HK-2 (cell line): ENCODE measurements around the gene NOS2.
"Not testable (repeated sequence)": the region's sequence is repeated elsewhere in the genome, so short reads cannot be mapped to it uniquely, and the experiment has no call there.

ENCODE experiments used
- DNase-seq: peaks from one replicate; pipeline ENCODE4 v3.0.0-alpha.2; 2018; ENCODE audit not compliant: unreplicated experiment

The NOS2 gene

DNA sequence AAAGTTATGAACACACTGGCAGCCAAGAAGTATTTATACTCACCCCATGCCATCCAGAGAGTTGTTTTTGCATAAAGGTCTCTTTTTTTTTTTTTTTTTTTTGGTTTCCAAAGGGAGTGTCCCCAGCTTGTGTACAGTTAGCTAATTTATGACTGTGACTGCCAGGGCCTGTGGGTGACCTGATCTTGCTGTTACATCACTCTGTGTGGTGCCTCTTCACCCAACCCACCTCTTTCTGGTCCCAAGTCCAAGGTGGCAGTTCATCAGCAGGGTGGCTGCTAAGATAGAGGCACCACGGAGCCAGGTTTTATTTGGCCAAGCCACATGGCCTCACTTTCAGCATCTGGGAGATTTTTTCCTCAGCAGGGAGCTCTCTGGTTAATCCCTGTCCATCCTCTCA is at the start of gene NOS2:
NOS2 (minus strand) TSS at position 8 of the 400 bp plus-strand sequence. CDS start 1,720 bp downstream, outside the sequence.
- DNase-seq = no peak

DNA sequence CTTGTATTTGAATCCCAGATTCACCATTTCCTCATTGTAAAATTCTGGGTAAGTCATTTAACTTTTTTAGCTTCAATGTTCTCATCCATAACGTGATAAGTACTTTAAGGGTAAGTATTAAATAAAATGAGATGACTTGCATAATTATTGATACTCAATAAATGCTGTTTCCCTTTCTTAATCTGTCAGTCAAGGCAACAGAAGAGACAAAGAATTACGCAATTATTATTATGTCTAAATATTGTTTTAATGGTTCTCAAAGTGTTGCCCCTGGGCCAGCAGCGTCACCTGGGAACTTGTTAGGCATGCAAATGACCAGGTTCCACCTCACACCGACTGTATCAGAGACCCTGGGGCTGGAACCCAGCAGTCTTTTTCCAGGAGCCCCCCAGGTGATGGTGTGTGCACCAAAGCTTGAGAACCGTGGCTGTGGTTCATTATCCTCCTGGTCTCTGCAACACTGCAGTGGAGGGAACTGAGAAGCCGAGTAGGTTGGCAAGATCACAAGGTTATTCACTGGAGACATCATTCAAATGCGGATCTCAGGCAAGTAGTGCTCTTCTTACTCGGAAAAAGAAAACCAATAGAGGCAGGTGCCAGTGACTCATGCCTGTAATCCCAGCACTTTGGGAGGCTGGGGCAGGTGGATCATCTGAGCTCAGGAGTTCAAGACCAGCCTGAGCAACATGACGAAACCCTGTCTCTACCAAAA is 49.3 kb upstream of the NOS2 start:
- no peak for DNase-seq

DNA sequence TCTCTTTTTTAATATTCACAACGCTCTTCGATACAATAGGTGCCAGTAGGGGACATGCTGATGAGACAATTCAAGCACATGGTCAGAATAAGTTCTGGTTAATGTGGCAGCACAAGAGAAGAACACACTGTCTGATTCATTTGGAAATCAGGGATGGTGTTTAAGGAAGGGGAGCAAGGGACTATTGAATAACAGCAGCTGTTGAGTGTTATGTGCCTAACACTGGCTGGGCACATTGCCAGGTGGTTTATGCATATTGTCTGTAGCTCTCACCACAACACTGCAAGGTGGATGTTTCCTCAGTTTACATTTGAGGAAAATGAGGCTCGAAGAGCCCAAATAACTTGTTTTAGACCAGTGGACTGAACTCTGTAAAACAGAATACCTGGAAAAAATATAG is 48.6 kb upstream of the NOS2 start:
- no peak for DNase-seq

DNA sequence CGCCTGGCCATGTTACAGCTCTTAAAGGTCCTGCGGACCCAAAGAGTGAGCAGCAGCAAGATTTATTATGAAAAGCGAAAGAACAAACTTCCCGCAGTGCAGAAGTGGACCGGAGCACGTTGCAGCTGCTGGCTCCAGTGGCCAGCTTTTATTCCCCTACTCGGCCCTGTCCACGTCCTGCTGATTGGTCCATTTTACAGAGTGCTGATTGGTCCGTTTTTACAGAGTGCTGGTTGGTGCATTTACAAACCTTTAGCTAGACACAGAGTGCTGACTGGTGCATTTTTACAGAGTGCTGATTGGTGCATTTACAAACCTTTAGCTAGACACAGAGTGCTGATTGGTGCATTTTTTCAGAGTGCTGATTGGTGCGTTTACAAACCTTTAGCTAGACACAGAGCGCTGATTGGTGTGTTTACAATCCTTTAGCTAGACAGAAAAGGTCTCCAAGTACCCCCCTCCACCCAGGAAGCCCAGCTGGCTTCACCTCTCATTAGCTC is 46.5 kb upstream of the NOS2 start:
- not testable (repeated sequence) for DNase-seq

DNA sequence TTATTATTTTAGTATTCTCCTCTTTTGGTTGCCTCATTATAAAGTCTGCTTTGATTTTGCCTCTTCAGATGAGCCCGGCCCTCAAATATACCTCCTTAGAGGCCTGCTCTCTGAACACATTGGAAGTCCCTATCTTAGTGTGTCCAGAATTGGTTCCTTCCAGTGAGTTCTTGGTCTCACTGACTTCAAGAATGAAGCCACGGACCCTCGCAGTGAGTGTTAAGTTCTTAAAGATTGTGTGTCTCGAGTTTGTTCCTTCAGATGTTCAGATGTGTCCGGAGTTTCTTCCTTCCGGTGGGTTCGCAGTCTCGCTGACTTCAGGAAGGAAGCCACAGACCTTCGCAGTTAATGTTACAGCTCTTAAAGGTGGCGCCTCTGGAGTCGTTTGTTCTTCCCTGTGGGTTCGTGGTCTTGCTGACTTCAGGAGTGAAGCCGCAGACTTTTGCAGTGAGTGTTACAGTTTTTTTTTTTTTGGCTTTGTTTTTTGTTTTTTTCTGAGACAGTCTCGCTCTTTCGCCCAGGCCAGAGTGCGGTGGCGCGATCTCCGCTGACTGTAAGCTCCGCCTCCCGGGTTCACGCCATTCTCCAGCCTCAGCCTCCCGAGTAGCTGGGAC is 45.8 kb upstream of the NOS2 start:
- DNase-seq = no peak

DNA sequence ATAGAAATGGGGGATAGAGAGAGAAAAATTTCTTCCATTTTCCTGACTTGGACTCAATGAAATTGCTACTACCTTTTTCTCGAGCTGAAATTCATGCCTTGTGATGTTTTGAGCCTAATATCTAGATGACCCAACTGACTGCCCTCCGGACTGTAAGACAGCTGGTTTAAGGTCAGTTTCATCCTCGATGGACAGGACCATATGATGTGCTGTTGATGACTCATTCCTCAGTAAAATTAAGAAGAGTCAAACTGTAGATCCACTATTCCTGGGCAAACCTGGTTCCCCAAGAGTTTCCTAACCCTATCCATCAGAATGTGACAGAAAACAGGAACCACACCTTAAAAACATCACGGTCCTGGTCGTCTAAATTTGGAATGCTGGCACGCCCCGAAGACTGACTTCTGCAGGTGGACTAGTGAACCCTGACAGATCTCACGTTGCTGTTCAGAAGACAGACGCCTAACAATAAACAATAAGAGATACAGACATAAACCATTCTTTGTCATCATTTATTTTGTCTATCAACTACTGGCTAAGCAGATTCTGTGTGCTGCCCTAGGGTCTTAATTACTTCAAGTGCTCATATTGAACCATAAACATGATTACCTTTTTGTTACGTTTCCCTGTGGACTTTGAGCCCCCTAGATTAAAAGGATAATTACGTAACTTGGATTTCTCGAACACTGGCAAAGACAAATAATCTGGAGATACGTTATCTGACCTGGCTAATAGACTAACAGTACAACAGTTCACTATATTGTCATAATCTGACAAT is 45.1 kb upstream of the NOS2 start:
- DNase-seq = no peak

DNA sequence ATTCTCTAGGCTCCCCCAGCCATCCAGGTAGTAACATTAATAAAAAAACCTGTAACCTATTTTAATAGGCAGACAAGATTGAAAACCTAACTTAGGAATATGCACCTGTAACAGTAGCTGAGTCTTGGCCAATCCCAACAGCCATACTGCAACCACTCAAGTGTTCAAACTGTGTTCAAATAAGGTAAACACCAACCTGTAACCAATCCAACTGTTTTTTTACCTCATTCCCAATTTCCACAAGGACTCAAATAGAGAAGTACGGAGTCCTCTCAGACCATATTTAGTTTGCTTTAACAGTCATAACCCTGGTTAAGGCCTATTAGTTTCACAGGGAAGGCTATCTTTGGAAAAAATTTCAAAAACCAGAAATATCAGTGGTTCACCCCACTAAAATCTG is 40.4 kb upstream of the NOS2 start:
- no peak for DNase-seq

DNA sequence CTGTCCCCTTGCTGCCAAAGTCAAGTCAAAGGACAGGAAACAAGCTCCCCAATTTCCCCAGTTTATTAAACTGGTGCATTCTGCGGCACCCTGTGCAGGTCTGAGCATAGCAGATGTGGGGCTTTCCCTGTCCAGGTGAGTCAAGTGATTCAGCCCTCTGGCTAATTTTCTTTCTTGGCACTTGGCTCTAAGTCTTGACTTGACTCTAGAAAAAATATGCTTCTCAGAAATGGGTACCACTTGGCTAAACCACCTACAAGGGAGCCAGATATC is 40.0 kb upstream of the NOS2 start:
- not testable (repeated sequence) for DNase-seq

DNA sequence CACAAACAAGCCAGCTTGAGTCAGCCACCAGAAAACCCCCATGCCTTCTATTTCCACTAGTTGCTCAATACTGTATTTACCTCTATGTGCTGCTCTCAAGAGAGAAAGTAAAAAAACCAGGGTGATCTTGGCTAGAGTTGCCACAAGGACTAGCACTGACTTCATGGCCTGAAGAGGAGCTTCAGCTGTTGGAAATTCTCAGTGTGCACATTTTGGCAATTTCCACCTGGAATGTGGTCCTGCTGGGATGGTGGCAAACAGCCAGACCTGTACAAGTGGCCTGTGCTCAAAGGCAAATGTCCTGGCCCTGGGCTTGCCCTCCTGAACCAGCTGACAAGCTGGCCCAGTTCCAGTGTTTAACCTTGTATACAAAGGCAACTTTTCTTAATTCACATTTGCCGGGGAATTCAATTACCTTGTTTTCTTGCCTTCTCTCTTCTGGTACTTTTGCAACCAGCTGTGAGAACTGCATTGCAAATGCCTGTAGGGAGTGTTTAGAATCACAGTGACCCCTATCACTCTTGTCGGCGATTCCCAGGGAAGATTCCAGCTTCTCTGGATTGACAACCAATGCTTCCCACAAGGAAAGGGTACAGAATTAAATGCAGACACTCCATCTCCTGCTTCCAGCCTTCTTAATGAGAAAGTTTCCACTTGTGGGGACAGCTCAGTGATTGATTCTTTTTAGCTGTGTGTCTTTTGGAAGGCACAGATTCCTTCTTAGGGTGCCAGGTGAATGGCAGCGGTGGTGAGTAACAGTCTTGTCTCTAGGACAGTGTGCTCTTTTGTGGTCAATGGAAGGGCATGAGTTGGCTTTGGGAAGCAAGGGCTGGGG is 39.5 kb upstream of the NOS2 start:
- DNase-seq = not testable (repeated sequence)

DNA sequence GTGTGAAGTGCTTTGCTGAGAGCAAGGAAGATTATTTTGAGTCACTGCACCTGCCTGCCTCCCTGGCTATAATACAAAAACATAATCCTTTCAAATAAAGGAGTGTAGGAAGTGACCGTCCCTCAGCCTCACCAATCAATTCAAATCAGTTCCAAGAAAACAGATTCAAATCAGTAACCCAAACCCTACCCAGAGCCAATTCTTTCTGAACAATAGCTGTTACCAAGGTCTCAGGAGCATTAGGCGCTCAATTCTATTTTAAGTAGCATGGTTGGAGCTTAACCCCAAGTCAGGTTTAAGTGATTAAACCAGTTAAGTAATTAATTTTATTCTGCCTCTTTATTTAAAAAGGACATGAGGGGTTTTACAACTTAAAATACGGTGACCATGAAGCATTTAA is 38.3 kb upstream of the NOS2 start:
- DNase-seq = not testable (repeated sequence)

DNA sequence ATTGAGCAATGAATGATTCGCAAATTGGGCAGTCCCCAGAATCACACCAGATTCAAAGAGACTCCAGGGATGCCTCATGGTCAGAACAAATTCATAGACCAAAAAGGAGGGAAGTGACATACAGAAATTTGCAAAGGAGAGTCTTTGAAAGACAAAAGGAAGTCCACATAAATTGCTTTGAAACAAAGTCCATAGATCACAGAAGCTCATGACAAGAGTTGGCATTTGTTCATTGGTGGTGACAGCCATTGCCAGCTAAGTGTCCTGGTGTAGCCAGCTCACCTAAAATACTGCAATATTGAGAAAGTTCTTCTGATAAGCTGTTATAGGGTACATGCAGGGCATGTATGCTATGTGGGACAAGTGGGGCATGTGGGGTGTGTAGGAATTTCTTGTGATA is 37.4 kb upstream of the NOS2 start:
- not testable (repeated sequence) for DNase-seq

DNA sequence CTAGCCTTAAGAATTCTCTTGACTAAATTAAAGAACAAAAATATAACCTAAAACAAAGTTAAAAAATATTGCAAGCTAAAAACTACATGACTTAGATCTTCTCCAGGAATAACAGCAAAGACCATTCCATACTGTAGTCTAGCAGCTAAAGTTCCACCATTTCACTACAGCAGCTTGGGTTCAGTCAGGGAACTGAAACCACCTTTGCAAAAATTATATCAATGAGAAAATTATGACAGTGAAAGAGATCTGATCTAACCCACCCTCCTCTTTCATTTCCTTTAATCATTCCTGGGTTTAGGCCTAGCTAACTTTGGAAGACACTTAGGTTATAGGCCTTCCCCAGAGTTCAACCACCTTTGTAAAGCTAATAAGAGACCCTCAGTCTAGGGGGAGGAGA is 36.3 kb upstream of the NOS2 start:
- no peak for DNase-seq

DNA sequence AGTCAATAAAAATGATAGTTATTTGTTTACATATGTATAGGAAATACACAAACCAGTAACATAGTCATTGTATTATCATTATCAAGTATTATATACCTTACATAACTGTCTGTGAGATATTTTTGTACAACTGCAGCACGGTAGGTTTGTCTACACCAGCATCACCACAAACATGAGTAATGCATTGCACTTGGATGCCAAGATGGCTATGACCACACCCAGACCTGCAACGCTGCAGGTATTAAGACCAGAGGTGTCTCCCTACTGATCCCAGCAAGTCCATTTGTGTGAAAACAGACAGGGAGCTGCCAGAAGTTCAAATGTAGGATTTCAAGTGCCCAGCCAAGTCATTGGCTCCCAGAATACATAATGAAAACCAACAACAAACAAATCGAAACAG is 34.2 kb upstream of the NOS2 start:
- DNase-seq = no peak

DNA sequence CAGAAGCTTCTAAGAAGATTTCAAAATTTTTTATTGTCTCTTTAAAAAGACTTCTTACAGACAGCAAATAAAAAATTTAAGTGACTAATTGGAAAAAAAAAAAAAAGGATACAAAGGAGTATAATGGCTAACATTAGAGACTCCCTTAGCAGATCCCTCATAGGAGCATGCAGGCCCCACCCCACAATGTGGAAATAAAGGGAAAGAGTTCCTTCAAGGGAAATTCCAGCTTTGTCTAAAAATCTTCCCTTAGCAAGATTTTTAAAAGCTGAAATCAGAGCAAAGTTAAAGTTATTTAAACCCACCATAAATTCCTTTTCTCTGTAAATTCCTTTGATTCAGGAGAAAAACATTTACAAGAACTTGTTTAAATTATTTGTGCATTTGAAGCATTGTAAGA is 32.5 kb upstream of the NOS2 start:
- no peak for DNase-seq

DNA sequence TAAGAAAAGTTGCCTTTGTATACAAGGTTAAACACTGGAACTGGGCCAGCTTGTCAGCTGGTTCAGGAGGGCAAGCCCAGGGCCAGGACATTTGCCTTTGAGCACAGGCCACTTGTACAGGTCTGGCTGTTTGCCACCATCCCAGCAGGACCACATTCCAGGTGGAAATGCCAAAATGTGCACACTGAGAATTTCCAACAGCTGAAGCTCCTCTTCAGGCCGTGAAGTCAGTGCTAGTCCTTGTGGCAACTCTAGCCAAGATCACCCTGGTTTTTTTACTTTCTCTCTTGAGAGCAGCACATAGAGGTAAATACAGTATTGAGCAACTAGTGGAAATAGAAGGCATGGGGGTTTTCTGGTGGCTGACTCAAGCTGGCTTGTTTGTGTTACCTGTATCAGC is 29.6 kb upstream of the NOS2 start:
- not testable (repeated sequence) for DNase-seq

DNA sequence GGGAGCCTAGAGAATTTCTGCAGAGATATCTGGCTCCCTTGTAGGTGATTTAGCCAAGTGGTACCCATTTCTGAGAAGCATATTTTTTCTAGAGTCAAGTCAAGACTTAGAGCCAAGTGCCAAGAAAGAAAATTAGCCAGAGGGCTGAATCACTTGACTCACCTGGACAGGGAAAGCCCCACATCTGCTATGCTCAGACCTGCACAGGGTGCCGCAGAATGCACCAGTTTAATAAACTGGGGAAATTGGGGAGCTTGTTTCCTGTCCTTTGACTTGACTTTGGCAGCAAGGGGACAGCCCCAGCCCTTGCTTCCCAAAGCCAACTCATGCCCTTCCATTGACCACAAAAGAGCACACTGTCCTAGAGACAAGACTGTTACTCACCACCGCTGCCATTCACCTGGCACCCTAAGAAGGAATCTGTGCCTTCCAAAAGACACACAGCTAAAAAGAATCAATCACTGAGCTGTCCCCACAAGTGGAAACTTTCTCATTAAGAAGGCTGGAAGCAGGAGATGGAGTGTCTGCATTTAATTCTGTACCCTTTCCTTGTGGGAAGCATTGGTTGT is 28.9 kb upstream of the NOS2 start:
- not testable (repeated sequence) for DNase-seq

DNA sequence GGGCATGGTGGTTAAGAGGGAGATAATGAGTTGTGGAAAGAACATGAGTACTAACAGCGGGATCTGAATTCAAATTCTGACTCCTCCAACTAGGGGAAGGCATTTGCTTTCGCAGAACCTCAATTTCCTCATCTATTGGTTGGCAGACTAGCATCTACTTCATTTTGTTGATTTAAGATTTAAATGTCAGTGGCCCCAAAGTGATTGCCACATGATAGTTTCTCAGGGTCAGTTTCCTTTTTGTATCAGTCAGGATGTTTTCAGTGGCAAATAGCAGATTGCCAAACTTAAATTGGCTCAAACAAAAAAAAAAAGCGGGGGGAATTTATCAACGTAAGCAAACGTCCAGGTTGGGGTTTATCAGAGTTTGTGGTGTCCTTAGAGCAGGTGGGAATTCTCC is 25.1 kb upstream of the NOS2 start:
- DNase-seq = no peak

DNA sequence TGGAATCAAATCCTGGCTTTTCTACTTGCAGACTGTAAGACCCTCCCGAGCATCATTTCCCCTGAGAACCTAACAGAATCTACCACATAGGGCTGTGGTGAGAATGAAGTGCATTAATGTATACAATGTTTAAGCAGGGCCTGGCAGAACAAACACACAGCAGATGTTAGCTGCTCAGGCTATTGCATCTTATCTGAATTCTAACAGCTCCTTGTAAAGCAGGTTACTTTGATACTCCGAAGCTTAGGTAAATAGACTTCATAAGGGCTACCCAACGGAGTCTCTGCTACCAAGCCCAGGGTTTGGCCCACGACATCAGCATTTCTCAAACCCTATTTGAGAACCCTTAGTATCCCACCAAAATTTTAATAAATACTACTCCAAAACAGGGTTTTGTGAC is 24.4 kb upstream of the NOS2 start:
- DNase-seq = no peak

DNA sequence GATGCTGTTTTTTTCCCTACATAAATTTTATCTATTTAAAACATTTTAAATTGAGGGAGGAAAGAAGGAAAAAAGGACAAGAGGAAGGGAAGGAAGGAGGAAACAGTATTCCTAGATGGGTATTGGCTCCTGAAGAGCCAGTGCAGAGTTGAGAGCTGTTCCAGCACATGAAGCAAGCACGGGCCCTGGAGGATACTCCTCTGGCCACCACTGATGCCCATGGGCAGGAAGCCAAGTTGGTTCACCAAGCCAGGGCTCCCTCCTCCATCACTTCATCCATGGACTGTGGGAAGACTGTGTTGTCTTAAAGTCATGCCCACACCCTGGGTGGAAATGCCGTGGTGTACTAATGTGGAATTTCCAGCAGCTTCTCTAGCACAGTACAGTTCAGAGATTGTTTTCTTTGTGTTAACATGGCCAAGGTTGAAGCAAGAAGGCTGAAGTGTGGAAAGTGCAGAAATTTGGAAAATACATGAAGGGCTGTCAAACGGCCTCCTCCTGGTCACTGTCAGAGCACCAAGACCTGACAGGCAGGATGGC is 23.9 kb upstream of the NOS2 start:
- DNase-seq = no peak

DNA sequence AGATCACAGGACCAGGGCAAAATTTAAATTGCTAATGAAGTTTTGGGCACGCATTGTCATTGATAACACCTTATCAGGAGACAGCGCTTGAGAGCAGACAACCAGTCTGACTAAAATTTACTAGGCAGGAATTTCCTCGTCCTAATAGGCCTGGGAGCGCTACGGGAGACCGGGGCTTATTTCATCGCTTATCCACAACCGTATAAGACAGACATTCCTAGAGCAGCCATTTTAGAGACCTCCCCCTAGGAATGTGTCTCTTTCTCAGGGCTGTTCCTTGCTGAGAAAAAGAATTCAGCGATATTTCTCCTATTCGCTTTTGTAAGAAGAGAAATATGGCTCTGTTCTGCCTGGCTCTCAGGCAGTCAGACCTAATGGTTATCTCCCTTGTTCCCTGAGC is 21.8 kb upstream of the NOS2 start:
- not testable (repeated sequence) for DNase-seq

DNA sequence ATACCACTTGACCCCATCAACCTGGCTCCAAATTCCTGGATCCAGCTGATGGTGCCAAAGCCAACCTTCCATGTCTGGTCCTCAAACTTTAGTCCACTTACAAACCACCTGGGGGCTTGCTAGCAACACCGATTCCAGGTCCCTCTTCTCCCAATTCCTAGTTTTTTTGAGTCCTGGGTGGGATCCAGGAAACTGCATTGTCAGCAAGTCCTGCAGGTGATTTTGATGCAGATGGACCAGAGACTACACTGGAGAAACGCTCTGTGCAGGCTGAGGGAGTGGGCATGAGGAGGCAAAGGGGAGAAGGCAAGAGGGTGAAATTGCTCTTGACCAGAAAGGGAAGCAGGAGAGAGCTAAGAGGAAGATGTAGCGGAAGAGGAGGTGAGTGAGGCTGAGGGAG is 21.0 kb upstream of the NOS2 start:
- DNase-seq = no peak

DNA sequence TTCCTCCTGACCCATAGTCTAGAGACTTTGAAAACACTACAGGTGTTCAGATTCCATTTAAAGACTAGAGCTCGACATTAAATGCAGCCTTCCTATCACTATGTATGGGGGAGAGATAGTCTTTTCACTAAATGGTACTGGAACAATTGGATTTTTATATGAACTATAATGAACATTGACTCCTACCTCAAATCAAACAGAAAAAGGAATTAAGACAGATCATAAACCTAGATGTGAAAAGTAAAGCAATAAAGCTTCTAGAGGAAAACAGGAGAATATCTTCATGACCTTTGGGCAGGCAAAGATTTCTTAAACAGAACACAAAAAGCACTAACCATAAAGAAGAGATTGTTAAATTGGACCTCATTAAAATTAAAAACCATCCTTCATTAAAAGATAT is 18.8 kb upstream of the NOS2 start:
- DNase-seq = no peak
